MG63 (cell line): ENCODE results near the gene C16orf86. TPM values are rescaled to one million over a fixed set of nuclear protein-coding genes. Genes with fewer than 3 reads are reported as not detected.
"Not testable (repeated sequence)": the region's sequence is repeated elsewhere in the genome, so short reads cannot be mapped to it uniquely, and the experiment has no call there.

Source experiments
- DNase-seq: peaks from one replicate; pipeline ENCODE4 v3.0.0-alpha.2; 2020
- H3K27me3 ChIP-seq: fragments of 250-450 bp; sonication (Bioruptor Pico); 2 replicates; pipeline ENCODE4 v1.5.1; 2020; ENCODE audit warnings: mild to moderate bottlenecking, moderate library complexity
- H3K36me3 ChIP-seq: fragments of 250-450 bp; sonication (Bioruptor Pico); 2 replicates; pipeline ENCODE4 v1.5.1; 2020; ENCODE audit warnings: mild to moderate bottlenecking, moderate library complexity
- H3K4me3 ChIP-seq: fragments of 250-450 bp; sonication (Bioruptor Pico); 2 replicates; pipeline ENCODE4 v1.5.1; 2020; ENCODE audit warnings: mild to moderate bottlenecking, moderate library complexity
- H3K9me3 ChIP-seq: fragments of 250-450 bp; sonication (Bioruptor Pico); 2 replicates; pipeline ENCODE4 v1.5.1; 2020; ENCODE audit warnings: mild to moderate bottlenecking, moderate library complexity
- total RNA-seq: library from RNA; depleted of rRNA; stranded (reverse); fragments of >200 nt; shearing (Covaris generic); gene quantifications from 2 replicates; pipeline ENCODE4 v1.2.3, GENCODE V29; 2014; ENCODE audit warnings: low replicate concordance

Gene C16orf86
- total RNA-seq, 1 experiment from 2014 or later = not detected

DNA sequence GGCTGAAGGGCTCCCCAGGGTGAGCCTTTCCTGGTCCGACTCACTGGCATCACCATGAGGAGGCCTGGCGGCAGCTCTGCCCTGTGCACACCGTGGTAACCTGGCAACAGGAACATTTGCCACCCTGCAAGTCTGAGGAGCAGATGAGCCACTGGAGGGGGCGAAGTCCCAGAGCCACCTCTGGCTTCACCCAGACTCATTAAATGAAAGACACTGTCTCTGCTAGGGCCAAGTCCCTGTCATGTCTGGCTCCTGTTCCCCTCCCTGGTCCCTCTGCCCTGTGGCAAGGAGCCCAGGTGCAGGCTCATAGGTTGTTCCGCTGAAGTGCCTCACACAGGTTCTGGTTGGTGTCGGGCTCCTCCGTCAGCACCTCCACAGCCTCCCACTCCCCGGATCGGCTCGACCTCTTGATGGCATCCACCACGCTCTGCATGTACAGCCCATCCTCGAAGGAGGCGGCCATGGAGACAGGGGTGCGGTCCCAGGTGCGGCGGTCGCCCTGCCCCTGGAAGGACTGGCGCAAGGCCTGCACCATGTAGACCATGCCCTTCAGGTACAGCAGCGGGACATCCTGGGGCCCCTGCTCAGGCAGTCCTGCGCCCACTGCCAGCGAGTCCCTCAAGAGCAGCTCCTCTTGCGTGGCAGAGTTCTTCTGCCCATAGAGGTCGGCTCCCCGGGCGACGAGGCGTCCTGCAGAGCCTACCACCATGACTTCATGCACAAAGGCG lies 8.4 kb downstream of the C16orf86 start:
- Histone ChIP-seq H3K9me3 (no peaks in the 10 kb centered on the region), H3K27me3 (no peaks in the 10 kb centered on the region), H3K36me3 (no peaks in the 10 kb centered on the region), H3K4me3 (no peak overlapping the region)
- DNase-seq = no peak

GRCh38 chr16:67675579-67675935 lies 8.9 kb downstream of the C16orf86 start:
- H3K4me3 ChIP-seq = no peak overlapping the region
- H3K9me3 ChIP-seq = no peaks in the 10 kb centered on the region
- H3K36me3 ChIP-seq = no peaks in the 10 kb centered on the region
- no peaks in the 10 kb centered on the region for H3K27me3 ChIP-seq
- DNase-seq = no peak

- no peak overlapping the region for H3K4me3 ChIP-seq
- no peaks in the 10 kb centered on the region for H3K27me3 ChIP-seq
- no peak for DNase-seq
- H3K36me3 ChIP-seq = no peaks in the 10 kb centered on the region
- no peaks in the 10 kb centered on the region for H3K9me3 ChIP-seq
These were observed 9.4 kb downstream of the C16orf86 start for GRCh38 chr16:67675999-67676398.

- no peak for DNase-seq
These were observed 9.9 kb downstream of the C16orf86 start for GRCh38 chr16:67676516-67676915.

GRCh38 chr16:67676939-67677338 lies 10.3 kb downstream of the C16orf86 start:
- Histone ChIP-seq H3K9me3 (no peaks in the 10 kb centered on the region), H3K27me3 (no peaks in the 10 kb centered on the region), H3K4me3 (no peak overlapping the region), H3K36me3 (no peaks in the 10 kb centered on the region)
- DNase-seq = no peak

More at GRCh38 chr16:67676516-67676915, 9.9 kb downstream of the C16orf86 start:
- Histone ChIP-seq H3K9me3 (no peaks in the 10 kb centered on the region), H3K36me3 (no peaks in the 10 kb centered on the region), H3K4me3 (no peak overlapping the region), H3K27me3 (no peaks in the 10 kb centered on the region)

DNA sequence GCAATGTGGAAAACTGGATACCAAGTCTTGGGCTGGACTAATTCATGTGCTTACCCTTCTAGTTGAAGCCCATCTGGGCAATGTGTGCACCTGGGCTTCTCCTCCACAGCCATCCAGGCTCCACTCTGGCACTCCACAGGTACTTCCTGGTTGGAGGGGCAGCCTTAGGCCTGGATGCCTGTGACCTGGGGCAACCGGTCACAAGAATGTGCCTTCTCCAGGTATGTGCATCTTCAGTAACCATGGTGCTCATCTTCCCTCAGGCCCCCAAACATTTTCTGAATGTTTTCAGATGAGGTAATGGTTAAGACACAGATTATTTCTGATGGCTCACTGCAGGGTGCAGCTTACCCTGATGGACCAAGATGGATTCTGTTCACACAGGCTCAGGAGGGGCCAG lies 11.1 kb downstream of the C16orf86 start:
- Histone ChIP-seq H3K36me3 (no peaks in the 10 kb centered on the region), H3K27me3 (no peaks in the 10 kb centered on the region), H3K9me3 (no peaks in the 10 kb centered on the region), H3K4me3 (no peak overlapping the region)
- DNase-seq = no peak

GRCh38 chr16:67678354-67679023 lies 11.9 kb downstream of the C16orf86 start:
- no peak for DNase-seq
- H3K4me3 ChIP-seq = no peak overlapping the region

GRCh38 chr16:67679935-67680897 lies 13.6 kb downstream of the C16orf86 start:
- no peak for DNase-seq
- Histone ChIP-seq H3K27me3 (no peaks in the 10 kb centered on the region), H3K9me3 (no peaks in the 10 kb centered on the region), H3K36me3 (no peaks in the 10 kb centered on the region), H3K4me3 (no peak overlapping the region)

More at GRCh38 chr16:67678354-67679023, 11.9 kb downstream of the C16orf86 start:
- Histone ChIP-seq H3K36me3 (no peaks in the 10 kb centered on the region), H3K27me3 (no peaks in the 10 kb centered on the region), H3K9me3 (no peaks in the 10 kb centered on the region)

GRCh38 chr16:67683767-67684166 lies 17.2 kb downstream of the C16orf86 start:
- H3K27me3 ChIP-seq = no peaks in the 10 kb centered on the region
- no peaks in the 10 kb centered on the region for H3K9me3 ChIP-seq
- no peak overlapping the region for H3K4me3 ChIP-seq
- no peak for DNase-seq
- H3K36me3 ChIP-seq = no peaks in the 10 kb centered on the region

DNA sequence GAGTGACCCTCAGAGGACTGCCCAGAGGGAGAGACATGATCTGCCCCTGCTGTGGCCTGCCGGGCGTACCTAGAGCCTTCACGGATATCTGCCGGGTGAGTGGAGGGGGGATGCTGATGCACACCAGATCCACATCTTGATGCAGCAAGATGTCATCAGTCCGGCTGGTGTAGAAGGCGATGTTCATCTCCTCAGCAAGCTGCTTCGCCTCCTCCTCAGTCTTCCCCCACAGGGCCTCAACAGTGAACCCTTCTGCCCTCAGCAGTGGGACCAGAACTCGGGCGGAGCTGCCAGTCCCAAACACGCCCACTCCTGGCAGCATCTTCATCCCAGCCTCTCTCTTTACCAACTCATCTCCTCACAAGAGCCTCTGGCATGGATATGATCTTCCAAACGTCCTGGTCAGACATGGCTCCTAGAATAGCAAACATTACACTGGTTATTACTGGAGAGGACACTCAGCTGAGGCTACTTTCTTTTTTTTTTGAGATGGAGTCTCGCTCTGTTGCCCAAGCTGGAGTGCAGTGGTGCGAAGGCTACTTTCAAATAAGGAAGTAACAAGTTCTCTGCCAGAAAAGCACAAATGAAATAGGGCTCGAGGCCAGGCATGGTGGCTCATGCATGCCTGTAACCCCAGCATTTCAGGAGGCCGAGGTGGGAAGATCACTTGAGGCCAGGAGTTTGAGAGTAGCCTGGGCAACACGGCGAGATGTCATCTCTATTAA lies 18.9 kb downstream of the C16orf86 start:
- H3K27me3 ChIP-seq = no peaks in the 10 kb centered on the region
- DNase-seq = no peak
- H3K9me3 ChIP-seq = no peaks in the 10 kb centered on the region
- no peak overlapping the region for H3K4me3 ChIP-seq
- no peaks in the 10 kb centered on the region for H3K36me3 ChIP-seq

- not testable (repeated sequence) for H3K4me3 ChIP-seq, H3K27me3 ChIP-seq, H3K9me3 ChIP-seq, H3K36me3 ChIP-seq, DNase-seq
These were observed 27.1 kb downstream of the C16orf86 start for GRCh38 chr16:67693517-67694285.

DNA sequence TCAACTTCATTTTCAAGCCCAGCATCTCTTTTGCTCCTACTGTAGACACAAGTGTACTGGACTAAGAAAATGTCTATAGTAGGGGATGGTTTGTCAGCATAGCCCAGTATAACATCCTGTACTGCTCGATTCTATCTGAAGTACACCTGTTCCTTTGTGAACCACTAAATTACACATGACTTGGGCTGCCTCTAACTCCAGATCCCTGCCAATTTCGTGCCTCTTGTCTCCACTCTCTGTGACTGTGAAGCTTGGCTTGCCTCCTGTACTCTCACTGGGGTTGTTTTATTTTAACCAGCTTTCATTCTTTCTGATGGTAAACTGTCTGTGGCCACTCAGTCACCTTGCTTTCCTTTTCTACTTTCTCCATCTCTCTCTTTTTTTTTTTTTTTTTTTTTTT lies 28.0 kb downstream of the C16orf86 start:
- H3K36me3 ChIP-seq = no peaks in the 10 kb centered on the region

GRCh38 chr16:67697422-67698185 lies 31.0 kb downstream of the C16orf86 start:
- Histone ChIP-seq H3K9me3 (no peaks in the 10 kb centered on the region), H3K4me3 (no peak overlapping the region), H3K27me3 (no peaks in the 10 kb centered on the region), H3K36me3 (no peaks in the 10 kb centered on the region)
- no peak for DNase-seq

More for the DNA sequence above, 28.0 kb downstream of the C16orf86 start:
- H3K9me3 ChIP-seq = no peaks in the 10 kb centered on the region
- no peak for DNase-seq
- H3K4me3 ChIP-seq = no peak overlapping the region
- no peaks in the 10 kb centered on the region for H3K27me3 ChIP-seq

DNA sequence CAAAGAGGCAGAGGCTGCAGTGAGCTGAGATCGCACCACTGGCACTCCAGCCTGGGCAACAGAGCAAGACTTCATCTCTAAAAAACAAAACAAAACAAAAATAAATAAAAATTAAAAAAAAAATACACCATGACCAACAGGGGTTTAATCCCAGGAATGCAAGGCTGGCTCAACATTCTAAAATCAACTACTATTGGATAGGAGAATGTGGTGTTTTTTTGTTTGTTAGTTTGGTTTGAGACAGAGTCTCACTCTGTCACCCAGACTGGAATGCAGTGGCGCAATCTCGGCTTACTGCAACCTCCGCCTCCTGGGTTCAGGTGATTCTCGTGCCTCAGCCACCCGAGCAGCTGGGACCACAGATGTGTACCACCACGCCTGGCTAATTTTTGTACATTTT lies 32.7 kb downstream of the C16orf86 start:
- H3K27me3 ChIP-seq = no peaks in the 10 kb centered on the region
- no peak overlapping the region for H3K4me3 ChIP-seq
- H3K9me3 ChIP-seq = no peaks in the 10 kb centered on the region
- H3K36me3 ChIP-seq = no peaks in the 10 kb centered on the region
- no peak for DNase-seq

- H3K9me3 ChIP-seq = no peaks in the 10 kb centered on the region
These were observed 34.8 kb downstream of the C16orf86 start for GRCh38 chr16:67701420-67701819.

More at GRCh38 chr16:67701420-67701819, 34.8 kb downstream of the C16orf86 start:
- no peak for DNase-seq
- H3K4me3 ChIP-seq = no peak overlapping the region
- no peaks in the 10 kb centered on the region for H3K27me3 ChIP-seq
- no peaks in the 10 kb centered on the region for H3K36me3 ChIP-seq
